Measurements from ENCODE around the gene MBOAT1.

Gene MBOAT1

GRCh38 chr6:20233007-20233730 is 20.9 kb upstream of the MBOAT1 start:
- no peak for DNase-seq (ENCODE audit: low read depth, low spot score)

DNA sequence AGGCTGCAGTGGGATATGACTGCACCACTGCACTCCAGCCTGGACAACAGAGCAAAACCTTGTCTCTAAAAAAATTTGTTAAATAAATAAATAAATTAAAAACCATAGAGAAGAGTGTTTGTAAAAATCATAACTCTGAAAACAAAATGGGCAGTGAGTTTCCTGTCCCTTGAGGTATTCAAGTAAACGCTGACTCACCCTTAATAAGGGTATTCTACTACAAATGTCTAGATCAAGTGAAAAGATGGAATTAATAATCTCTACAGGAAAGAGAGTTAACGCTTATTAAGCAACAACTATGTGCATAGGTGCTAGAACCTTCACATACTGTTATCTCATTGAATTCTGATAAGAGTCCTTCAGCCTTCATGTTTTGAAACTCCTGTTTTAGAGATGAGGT is 19.9 kb upstream of the MBOAT1 start:
- no peak for DNase-seq (ENCODE audit: low read depth, low spot score)

DNA sequence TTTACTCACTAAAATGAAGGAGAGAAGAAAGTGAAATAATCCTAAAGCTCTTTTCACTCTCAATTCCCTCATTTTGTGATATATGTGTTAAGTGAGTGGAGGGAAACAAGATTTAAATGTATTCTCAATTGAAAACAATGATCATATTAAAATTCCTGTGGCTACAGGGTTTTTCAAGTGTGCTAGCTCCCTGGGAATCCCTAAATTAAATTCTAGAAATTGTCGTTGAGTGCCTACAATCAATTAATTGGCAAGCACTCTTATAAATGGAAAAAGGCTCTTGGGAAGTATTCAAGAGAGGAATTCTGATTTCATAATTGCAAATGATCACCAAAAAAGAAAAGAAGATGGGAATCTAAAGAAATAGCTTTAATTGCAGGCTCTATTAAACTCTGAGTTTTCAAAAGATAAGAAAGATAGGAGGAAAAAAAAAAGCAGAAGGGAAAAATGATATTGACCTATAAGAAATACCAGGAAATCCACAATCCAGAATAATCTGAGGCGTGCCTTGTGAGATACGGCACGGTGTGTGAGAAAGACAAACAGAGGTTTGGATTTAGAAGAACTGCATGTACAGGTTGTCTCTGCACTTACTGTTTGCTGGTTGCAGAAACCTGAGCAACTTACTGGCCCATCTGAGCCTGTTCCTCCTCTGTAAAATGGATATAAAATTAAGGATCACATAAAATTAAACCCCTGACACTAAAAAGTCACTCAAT is 18.3 kb upstream of the MBOAT1 start:
- DNase-seq (ENCODE audit: low read depth, low spot score), result no peak

GRCh38 chr6:20229881-20230280 is 17.6 kb upstream of the MBOAT1 start:
- no peak for DNase-seq (ENCODE audit: low read depth, low spot score)

- DNase-seq (ENCODE audit: low read depth, low spot score), result no peak
Measured at GRCh38 chr6:20227350-20227749, 15.1 kb upstream of the MBOAT1 start.

- DNase-seq (ENCODE audit: low read depth, low spot score), result no peak
Measured at GRCh38 chr6:20223141-20223540, 10.9 kb upstream of the MBOAT1 start.

GRCh38 chr6:20221421-20221820 is 9.2 kb upstream of the MBOAT1 start:
- no peak for DNase-seq (ENCODE audit: low read depth, low spot score)

DNA sequence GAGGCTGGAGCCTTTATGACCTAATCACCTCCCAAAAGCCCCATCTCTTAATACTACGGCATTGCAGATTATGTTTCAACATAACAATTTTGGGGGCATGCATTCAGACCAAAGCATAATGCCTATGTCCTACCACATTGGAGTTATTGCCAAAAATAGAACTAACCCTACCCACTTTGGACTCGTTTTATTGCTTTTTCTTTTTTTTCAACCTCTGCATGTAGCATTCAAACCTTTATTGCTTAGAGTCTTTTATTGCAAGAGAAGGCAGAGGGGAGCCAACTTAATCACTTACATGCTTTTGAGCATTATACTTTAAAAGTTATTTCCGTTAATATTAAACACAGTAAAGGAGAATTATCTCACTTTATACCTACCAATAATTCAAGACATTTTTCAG is 8.1 kb upstream of the MBOAT1 start:
- no peak for DNase-seq (ENCODE audit: low read depth, low spot score)

DNA sequence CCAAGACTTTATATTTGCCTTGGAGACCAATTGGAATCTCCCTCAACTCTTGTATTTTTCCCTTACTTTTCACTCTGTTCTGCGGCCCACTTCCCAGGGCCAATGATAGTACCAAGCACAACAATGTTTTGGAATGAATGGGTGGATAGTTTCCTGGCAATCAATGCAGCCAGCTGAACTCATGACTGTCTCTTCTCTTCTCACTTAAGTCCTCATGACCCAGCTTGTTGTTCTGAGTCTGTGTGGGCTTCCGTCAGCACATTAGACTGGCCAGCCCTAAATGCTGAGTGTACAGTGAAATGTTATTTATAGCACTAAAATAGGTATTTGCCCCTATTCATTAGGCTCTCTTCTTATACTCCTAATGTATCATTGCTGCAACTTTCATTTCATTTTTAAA is 5.6 kb upstream of the MBOAT1 start:
- no peak for DNase-seq (ENCODE audit: low read depth, low spot score)

DNA sequence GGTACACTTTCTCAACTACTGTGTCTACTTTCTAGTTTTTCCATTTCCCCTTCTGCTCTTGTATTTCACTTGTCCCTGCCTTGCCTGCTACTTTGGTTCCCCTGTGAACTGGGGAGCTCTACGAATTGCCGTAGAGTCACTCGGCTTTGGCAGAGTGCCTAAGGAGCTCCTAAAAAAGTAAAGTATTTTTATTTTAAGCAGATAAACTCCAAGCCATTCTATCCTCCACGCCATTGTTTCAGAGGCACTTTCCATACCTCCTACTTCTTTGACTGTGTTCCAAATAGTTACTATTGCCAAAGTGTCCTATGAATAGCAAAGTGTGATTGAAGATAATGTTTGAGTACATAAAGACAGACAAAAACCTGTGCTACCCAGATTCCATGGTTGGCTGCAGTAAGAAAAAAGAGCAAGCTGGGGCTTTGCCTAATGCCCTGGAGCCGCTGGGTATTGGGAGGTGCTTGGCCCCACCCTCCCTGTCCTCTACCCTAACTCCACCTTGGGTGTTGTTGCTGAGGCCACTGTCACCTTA is 5.1 kb upstream of the MBOAT1 start:
- no peak for DNase-seq (ENCODE audit: low read depth, low spot score)

- DNase-seq (ENCODE audit: low read depth, low spot score), result no peak
Measured at GRCh38 chr6:20215310-20215709, 3.0 kb upstream of the MBOAT1 start.

- no peak for DNase-seq (ENCODE audit: low read depth, low spot score)
Measured at GRCh38 chr6:20213271-20213798, 1.1 kb upstream of the MBOAT1 start.

DNA sequence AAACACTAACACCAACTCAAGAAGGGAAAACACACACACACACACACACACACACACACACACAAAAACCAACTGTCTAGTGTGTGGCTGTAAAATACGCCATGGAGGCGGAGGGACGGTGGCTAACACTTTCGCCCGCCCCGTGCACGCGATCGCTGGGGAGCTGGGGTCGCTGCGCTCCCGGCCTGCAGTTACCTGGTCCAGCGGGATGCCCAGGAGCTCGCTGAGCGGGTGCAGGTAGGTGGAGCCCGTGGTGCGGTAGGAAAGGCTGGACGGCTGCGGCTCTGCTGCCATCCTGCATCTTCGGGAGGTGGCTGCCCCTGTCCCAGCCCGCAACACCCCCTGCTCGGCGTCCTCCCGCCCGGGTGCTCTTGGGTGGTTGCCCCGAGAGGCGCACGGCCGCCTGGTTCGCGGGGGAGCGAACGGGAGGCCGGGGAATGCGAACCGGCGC is 303 bp downstream of the MBOAT1 start:
- no peak for DNase-seq (ENCODE audit: low read depth, low spot score)

DNA sequence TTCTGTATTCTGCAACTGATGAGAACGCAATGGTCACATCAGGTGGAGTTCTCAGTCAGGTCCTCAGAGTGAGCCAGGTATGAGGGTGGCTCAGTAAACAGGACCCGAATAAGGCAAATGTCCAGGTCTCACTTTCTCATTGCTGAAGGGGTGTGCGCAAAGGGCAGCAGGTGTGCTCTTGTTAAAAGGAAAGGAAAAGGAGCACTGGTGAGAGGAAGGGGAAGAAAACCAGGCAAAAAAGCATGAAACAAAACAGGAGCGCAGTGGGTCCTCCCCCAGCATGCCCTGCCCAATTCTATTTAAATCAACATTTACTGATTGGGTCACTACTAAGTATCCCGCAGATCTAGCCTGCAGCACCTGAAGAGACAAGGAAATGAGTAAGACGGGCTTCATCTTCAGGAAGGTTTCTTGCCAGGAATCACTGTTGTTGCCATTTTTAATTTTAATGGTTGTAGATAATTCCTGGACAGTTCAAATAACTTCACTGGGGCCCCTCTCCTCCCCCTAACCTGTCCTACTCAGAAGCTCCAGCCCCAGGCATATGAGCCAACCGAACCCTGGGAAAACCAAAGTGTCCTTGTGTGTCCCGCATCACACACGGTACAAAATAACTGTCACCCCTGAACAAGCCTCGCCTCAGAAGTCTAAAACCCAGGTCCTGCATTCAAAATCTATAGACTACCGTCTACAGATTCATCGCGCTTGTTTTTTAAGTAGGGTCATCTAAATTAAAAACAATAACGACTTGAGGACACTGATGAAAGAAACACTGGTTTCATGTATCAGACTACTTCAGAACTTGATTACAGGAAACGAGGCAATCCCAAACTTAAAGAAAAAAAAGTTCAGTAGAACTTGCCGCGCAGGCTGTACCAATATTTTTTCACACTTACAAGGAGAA is 980 bp downstream of the MBOAT1 start:
- DNase-seq (ENCODE audit: low read depth, low spot score), result no peak

DNA sequence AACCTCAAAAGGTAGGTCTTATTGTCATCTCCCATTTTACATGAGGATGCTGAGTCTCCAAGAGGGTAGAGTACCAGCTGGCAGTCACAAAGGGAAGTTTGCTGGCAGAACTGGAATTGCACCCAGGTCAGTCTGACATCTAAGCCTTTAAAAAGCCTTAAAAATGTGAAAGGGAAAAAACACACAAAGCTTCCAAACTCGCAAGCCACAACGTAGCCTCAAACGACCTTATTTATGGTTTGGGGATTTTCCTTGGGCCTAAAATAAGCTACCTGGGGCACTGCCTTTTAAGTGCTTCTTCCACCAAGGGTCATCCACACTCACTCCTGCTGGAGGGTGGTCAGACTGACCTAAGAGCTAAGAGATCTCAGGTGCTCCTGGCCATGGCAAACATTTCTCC is 2.1 kb downstream of the MBOAT1 start:
- DNase-seq (ENCODE audit: low read depth, low spot score), result no peak

- no peak for DNase-seq (ENCODE audit: low read depth, low spot score)
Measured at GRCh38 chr6:20208687-20209378, 3.4 kb downstream of the MBOAT1 start.

DNA sequence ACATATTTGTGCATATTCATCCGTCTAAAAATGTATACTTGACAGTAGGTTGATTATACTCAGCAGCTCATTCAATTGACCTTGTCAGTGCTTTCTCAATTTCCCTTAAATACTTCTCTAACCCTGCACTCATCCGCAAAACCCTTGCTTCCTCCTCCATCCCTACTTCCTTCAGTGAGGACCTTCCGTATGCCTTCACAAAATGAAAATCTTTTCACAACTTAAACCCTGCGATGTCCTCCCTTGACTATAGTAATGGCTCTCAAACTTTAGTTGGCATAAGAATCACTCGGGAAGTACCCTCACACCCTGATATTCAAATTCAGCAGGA is 5.2 kb downstream of the MBOAT1 start:
- DNase-seq (ENCODE audit: low read depth, low spot score), result no peak

DNA sequence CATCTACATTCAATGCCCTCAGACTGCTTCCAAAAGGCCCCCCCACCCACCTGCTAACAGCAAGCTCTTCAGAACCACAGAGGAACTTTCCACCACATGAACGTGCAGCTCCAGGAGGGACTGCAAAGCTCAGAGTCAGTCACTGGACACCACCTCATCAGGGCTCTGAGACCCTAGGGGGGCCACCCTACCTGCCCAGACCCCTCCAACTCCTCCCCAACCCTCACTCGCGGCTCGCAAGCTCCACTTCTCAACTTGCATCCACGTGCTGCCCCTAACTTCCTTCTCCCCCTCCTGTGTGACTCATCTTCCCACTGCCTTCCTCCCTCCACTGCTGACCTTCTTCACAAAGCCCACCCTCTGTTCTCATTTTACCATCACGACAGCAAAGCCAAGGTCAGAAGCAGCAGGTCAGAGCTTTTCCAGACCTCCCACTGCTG is 6.5 kb downstream of the MBOAT1 start:
- no peak for DNase-seq (ENCODE audit: low read depth, low spot score)

- no peak for DNase-seq (ENCODE audit: low read depth, low spot score)
Measured at GRCh38 chr6:20204512-20204894, 7.8 kb downstream of the MBOAT1 start.

DNA sequence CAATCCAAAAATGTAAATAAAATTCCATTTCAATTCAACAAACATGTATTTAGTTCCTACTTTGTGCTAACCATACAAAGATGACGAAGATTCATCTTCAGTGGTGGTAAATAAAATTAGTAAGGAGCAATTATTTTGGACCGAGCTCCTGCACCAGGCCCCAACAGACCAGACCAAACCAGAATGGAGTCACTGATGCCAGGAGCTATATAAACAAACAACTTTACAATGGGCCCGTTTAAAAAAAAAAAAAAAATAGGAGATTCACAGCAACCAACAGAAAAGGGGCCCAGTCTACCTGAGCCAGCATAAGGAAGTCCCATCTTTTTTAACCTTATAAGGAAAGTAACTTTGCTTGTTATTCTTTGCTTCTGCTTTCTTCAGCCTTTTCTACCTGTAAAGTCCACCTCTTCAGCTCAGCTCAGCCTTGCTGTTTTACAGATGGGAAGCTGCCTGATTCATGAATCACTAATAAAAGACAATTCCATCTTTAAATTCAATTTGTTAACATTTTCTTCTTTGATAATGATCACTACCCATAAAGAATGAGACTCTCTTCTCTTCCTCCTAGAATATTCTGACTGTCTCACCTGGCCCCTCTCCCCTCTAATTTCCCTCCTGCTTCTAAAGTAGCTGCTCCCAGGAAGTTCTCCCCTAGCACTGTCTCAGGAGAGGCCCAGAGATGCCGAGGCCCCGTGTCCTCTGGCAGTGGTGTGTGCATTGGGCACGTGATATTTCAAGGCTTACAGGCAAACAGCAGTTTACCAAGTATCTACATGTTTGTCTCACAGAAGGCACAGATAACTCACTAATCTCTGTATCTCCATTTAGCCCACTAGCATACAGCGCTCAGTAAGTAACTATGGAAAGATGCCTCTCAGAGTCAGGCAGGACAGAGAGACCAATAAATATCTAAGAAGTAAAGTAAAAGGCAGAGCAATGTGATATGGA is 8.4 kb downstream of the MBOAT1 start:
- no peak for DNase-seq (ENCODE audit: low read depth, low spot score)

All from iPS DF 19.7 (cell line).